SJSA1 (cell line): ENCODE measurements around the gene RPS6KA2. TPM values are rescaled to one million over a fixed set of nuclear protein-coding genes. Genes with fewer than 3 reads are reported as not detected.

Experiments
- DNase-seq, 2 experiments: peaks; one replicate each; pipeline ENCODE4 v3.0.0-alpha.2; 2015 to 2020; ENCODE audit warnings: low spot score in 2 of 2, low read depth in 1 of 2
- H3K27ac ChIP-seq: fragments of 250-450 bp; sonication (Bioruptor Pico); 2 replicates; pipeline ENCODE4 v1.5.1; 2020; ENCODE audit warnings: mild to moderate bottlenecking, moderate library complexity
- H3K27me3 ChIP-seq: fragments of 250-450 bp; sonication (Bioruptor Pico); replicated peaks from 2 replicates; pipeline ENCODE4 v1.5.1; 2020; ENCODE audit warnings: mild to moderate bottlenecking, moderate library complexity
- H3K36me3 ChIP-seq: fragments of 250-450 bp; sonication (Bioruptor Pico); 2 replicates; pipeline ENCODE4 v1.5.1; 2020; ENCODE audit warnings: mild to moderate bottlenecking
- H3K4me1 ChIP-seq: fragments of 250-450 bp; sonication (Bioruptor Pico); replicated peaks from 2 replicates; pipeline ENCODE4 v1.6.1; 2021; ENCODE audit warnings: mild to moderate bottlenecking
- H3K4me3 ChIP-seq: fragments of 250-450 bp; sonication (Bioruptor Pico); 2 replicates; pipeline ENCODE4 v1.5.1; 2020; ENCODE audit warnings: mild to moderate bottlenecking
- H3K9me3 ChIP-seq: fragments of 250-450 bp; sonication (Bioruptor Pico); replicated peaks from 2 replicates; pipeline ENCODE4 v1.5.1; 2020; ENCODE audit warnings: mild to moderate bottlenecking
- total RNA-seq: library from RNA; depleted of rRNA; stranded (reverse); fragments of >200 nt; shearing (Covaris generic); gene quantifications from 2 replicates; pipeline ENCODE4 v1.2.3, GENCODE V29; 2014

RPS6KA2 gene
- total RNA-seq, 1 experiment from 2014 or later, result 16.2 TPM

DNA sequence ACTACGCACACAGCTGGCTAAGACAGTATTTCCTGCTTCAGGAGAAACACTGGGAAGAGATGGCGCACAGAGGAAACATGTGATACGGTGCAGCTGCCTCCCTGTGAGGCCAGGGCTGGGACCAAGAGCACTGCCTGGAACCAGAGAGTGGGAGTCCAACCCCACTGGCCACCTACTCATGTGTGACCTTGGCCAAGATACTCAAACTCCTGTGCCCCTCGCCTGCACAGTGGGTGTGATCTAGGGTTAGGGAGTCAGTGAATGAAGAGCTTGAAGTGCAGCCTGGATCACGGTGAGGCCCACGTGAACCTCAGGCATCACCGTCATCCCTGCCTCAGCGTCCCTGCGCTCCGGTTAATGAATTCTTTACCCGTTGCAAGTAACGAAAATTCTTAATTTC lies 202.6 kb downstream of the RPS6KA2 start:
- H3K27me3 ChIP-seq, result no peaks in the 10 kb centered on the region
- no peak overlapping the region for H3K4me3 ChIP-seq
- H3K27ac ChIP-seq, result no peak overlapping the region
- no peak for DNase-seq
- no peaks in the 10 kb centered on the region for H3K4me1 ChIP-seq
- no peaks in the 10 kb centered on the region for H3K9me3 ChIP-seq
- no peaks in the 10 kb centered on the region; the same call in 1 of the 2 replicates for H3K36me3 ChIP-seq

DNA sequence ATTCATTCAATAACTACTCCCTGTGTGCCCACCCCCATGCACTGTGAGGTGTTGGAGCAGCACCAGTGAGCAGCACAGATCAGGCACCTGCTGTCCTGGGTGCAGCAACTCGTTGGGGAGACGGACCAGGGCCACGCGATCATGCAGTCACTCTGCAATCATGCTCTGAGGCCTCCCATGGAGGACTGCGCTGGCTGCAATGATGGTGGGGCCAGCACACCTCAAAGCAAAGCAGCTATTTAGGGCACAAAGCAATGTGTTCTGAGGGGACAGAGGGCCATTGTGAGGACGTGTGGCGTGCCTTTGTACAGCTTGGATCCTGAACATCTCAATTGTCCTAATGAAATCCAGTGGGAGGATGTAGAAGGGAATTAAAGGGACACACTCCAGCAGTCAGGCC lies 203.3 kb downstream of the RPS6KA2 start:
- H3K9me3 ChIP-seq, result no peaks in the 10 kb centered on the region

DNA sequence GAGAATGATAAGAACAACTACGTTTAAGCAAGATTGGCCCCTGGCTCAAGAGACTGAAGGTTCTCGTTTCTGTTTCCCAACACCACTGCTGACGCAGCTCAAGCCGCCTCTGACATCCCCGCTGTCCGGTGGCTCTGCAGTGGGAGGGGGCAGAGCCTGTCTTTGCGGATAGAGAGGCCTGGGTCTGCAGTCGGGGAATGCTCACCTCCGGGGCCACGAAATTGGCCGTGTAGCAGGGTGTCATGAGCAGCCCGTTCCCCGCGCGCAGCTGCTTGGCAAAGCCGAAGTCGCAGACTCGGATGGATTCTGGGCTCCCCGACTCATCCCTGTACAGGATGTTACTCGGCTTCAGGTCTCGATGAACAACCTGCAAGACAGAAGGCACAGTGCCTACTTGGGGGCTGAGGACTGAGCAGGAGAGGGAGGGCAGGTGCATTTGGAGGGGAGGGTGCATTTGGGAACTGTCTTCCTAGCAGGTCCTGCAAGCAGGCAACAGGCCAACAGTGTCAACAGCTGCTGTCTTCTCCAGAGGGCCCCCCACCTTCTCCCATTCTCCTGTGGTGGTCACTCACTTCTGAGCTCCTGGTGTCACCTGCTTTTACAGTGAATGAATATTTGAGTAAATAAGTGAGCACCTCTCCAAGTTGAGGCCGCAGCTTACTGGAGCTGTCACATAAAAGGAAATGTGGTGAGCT lies 203.9 kb downstream of the RPS6KA2 start:
- Histone ChIP-seq H3K9me3 (no peaks in the 10 kb centered on the region), H3K4me1 (no peaks in the 10 kb centered on the region), H3K4me3 (no peak overlapping the region), H3K36me3 (no peaks in the 10 kb centered on the region; the same call in 1 of the 2 replicates), H3K27me3 (no peaks in the 10 kb centered on the region), H3K27ac (no peak overlapping the region)
- no peak for DNase-seq

More for the DNA sequence above, 203.3 kb downstream of the RPS6KA2 start:
- no peak overlapping the region for H3K27ac ChIP-seq
- no peaks in the 10 kb centered on the region for H3K27me3 ChIP-seq
- no peaks in the 10 kb centered on the region for H3K4me1 ChIP-seq
- H3K36me3 ChIP-seq, result no peaks in the 10 kb centered on the region; the same call in 1 of the 2 replicates
- no peak overlapping the region for H3K4me3 ChIP-seq
- DNase-seq, result no peak

DNA sequence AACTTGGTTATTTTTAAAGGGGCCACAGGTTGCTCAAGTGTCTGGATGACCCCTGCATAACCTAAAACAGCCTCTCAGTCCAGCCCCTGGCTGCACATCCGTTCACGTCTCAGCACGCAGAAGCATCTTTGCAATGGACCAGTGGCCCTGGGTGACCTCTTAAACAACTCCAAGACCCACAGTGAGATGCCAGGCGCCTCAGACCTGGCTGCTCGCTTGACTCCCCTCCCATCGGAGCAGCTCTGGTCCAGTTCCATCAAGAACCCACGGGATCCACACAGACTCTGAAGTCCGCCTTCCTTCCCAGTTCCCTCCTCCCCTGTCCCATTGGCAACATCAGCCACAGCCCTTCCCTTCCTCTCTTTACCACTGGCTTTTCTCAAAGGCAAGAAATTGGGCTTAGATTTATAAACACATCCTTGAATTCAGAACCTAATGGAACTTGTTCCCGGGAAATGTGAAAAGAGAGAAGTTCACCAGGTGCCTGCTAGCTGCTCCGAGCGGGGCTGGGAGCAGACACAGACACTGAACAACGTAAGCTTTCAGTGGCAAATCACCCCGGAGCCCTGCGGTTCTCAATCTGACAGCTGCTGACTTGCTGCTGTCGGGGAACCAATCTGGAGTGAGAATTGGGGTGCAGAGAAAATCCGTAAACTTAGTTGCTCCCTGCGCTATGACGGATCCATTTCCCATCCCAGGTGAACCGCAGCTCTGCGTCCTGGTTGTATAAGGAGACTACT lies 204.7 kb downstream of the RPS6KA2 start:
- H3K36me3 ChIP-seq, result no peaks in the 10 kb centered on the region; the same call in 1 of the 2 replicates
- no peak for DNase-seq
- H3K4me3 ChIP-seq, result no peak overlapping the region
- H3K27me3 ChIP-seq, result no peaks in the 10 kb centered on the region
- H3K27ac ChIP-seq, result no peak overlapping the region
- H3K9me3 ChIP-seq, result no peaks in the 10 kb centered on the region
- no peaks in the 10 kb centered on the region for H3K4me1 ChIP-seq

DNA sequence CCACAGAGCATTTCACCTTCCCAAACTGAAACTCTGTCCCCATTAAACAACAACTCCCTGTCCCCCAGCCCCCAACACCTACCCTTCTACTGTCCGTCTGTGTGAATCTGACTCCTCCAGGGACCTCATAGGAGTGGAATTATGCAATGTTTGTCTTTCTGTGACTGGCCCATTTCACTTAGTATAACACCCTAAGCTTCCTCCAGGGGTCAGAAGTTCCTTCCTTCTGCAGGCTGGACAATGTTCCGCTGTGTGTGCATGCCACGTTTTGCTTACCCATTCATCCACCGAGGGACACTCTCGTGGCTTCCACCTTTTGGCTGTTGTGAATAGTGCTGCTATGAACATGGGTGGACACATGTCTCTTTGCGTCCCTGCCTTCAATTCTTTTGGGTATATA lies 206.7 kb downstream of the RPS6KA2 start:
- H3K36me3 ChIP-seq, result no peaks in the 10 kb centered on the region; the same call in 1 of the 2 replicates
- H3K4me3 ChIP-seq, result no peak overlapping the region
- H3K9me3 ChIP-seq, result no peaks in the 10 kb centered on the region
- H3K4me1 ChIP-seq, result no peaks in the 10 kb centered on the region
- no peak overlapping the region for H3K27ac ChIP-seq
- no peaks in the 10 kb centered on the region for H3K27me3 ChIP-seq
- no peak for DNase-seq

DNA sequence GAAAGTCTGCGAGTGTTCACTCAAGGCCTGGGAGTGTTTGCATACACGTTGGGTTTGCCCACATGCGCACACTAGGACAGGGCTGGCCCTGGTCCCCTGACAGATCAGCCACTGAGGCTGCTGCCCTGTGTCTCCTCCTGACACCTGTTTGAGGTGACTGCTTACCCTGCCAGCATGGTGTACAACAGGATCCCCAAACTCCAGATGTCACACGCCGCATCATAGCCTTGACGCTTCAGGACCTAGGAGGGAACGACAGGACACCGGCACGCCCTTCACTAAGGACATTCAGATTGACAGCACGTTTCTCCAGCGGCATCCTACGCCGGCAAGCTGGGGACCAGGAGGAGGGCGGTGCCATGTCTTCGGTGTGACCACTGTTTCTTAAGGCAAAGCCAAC lies 207.3 kb downstream of the RPS6KA2 start:
- Histone ChIP-seq H3K36me3 (no peaks in the 10 kb centered on the region; the same call in 1 of the 2 replicates), H3K27me3 (no peaks in the 10 kb centered on the region), H3K4me1 (no peaks in the 10 kb centered on the region), H3K4me3 (no peak overlapping the region), H3K27ac (no peak overlapping the region), H3K9me3 (no peaks in the 10 kb centered on the region)
- no peak for DNase-seq

DNA sequence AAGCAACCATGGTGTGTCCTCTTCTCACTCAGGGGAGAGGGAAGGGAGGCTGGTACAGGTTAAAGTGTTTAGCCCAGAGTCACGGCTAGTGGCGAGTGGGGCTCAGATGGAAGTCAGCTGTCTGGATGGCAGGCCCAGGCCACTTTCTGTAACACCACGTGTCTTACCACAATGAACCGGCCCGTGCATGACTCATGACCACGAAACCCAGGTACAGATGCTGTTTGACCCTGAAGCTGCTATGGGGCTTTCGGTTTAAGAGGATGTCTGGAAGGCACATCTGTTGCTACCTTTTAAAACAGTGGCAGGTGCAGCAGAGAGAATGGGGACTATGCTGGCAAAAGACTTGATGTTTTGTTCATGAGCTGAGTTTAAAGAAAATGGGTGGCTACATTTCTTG lies 207.8 kb downstream of the RPS6KA2 start:
- H3K4me1 ChIP-seq, result no peaks in the 10 kb centered on the region
- no peak overlapping the region for H3K27ac ChIP-seq
- no peaks in the 10 kb centered on the region for H3K27me3 ChIP-seq
- no peaks in the 10 kb centered on the region; the same call in 1 of the 2 replicates for H3K36me3 ChIP-seq
- DNase-seq, result no peak
- H3K9me3 ChIP-seq, result no peaks in the 10 kb centered on the region
- no peak overlapping the region for H3K4me3 ChIP-seq

DNA sequence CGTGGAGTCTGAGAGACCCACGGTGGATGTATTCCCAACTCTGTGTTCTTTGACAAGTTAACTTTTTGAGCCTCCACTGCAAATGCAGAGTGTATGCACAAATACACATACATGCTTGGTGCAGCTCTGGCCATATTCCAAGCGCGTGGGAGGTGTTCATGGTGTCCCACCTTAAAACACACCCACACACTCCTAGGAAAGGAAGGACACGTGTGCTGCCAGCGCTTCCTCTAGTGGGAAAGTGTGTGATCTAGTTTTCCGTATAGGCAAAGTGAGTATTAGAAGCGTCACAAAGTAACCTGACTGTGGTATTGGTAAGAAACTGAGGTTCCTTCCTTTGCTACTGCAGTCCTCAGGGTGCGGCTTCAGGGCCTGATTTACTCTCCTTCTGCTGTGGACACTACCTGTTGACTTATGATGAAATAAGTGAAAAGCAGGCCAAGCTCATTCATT lies 208.3 kb downstream of the RPS6KA2 start:
- Histone ChIP-seq H3K27me3 (no peaks in the 10 kb centered on the region), H3K4me3 (no peak overlapping the region), H3K27ac (no peak overlapping the region), H3K36me3 (no peaks in the 10 kb centered on the region; the same call in 1 of the 2 replicates), H3K9me3 (no peaks in the 10 kb centered on the region), H3K4me1 (no peaks in the 10 kb centered on the region)
- no peak for DNase-seq

DNA sequence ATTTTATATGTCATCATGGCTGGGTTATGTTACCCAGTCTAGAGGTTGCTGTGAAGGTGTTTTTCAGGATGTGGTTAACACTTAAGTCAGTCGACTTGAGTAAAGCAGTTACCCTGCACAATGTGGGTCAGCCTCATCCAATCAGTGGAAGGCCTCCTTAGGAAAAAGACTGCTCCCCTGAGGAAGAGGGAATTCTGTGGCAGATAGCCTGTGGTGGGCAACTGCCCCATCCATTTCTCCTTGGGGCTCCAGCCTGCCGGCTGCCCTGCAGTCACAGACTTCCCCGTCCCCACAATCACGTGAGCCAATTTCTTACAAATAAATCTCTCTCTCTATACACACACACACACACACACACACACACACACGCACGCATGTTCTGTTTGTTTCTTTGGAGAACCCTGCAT lies 209.8 kb downstream of the RPS6KA2 start:
- Histone ChIP-seq H3K27ac (no peak overlapping the region), H3K4me3 (no peak overlapping the region), H3K36me3 (no peaks in the 10 kb centered on the region; the same call in 1 of the 2 replicates), H3K27me3 (no peaks in the 10 kb centered on the region), H3K9me3 (no peaks in the 10 kb centered on the region), H3K4me1 (no peaks in the 10 kb centered on the region)
- no peak for DNase-seq

DNA sequence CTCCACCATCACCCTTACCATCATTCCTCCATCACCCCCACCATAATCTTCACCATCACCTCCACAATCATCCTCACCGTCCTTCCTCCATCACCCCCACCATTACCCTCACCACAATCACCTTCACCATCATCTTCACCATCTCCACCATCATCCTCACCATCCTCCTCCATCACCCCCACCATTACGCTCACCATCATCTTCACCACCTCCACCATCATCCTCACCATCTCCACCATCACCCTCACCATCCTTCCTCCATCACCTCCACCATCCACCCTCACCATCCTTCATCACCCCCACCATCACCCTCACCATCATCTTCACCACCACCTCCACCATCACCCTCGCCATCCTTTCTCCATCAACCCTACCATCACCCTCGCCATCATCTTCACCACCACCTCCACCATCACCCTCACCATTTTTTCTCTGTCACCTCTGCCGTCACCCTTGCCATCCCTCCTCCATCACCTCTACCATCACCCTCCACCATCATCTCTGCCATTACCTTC lies 211.2 kb downstream of the RPS6KA2 start:
- Histone ChIP-seq H3K4me1 (no peaks in the 10 kb centered on the region), H3K4me3 (no peak overlapping the region), H3K36me3 (no peaks in the 10 kb centered on the region; the same call in 1 of the 2 replicates), H3K27ac (no peak overlapping the region), H3K27me3 (no peaks in the 10 kb centered on the region), H3K9me3 (no peaks in the 10 kb centered on the region)
- no peak for DNase-seq

DNA sequence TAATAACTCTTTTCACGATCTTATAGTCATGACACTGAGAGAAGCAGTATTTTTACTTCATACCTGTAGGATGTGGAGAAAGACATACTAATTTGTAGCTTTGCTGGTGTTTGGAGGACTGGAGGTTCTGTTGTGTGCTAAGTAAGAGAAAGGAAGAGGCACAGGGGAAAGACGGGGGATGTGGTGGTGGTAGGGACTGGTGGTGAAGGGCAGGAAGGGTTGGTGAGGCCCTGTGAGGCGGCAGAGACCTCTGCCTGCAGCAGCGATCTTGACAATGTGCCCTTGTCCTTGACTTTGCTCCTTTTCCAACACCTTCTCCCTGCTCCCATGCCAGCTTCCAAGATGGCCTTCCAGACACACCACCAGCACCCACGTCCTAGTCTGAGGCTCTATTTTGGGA lies 211.7 kb downstream of the RPS6KA2 start:
- Histone ChIP-seq H3K4me3 (no peak overlapping the region), H3K4me1 (no peaks in the 10 kb centered on the region), H3K27ac (no peak overlapping the region), H3K9me3 (no peaks in the 10 kb centered on the region), H3K27me3 (no peaks in the 10 kb centered on the region), H3K36me3 (no peaks in the 10 kb centered on the region; the same call in 1 of the 2 replicates)
- no peak for DNase-seq

DNA sequence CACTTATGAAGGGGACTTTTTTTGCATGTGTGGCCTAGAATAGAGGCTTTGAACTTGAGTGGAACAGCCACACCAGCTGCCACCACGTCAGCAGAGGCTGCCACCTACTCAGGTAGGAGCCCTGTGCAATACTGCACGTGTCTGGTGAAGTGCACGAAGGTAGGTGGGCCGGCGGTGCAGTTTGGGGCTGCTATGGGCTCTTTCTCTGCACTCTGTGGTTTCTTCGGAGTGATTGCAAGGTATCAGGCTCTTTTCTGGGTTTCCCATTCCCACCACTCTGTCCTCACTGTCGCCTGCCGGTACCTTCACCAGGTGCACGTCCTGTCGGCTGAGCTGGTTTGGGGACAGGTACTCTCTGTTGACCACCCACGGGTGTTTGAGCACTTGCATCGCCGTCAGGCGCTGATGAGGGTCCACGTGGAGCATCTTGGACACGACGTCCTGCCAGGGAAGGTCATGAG lies 213.5 kb downstream of the RPS6KA2 start:
- no peaks in the 10 kb centered on the region for H3K36me3 ChIP-seq
- no peaks in the 10 kb centered on the region for H3K9me3 ChIP-seq
- H3K27ac ChIP-seq, result no peak overlapping the region
- H3K4me1 ChIP-seq, result no peaks in the 10 kb centered on the region
- H3K4me3 ChIP-seq, result no peak overlapping the region
- H3K27me3 ChIP-seq, result no peaks in the 10 kb centered on the region
- no peak for DNase-seq

DNA sequence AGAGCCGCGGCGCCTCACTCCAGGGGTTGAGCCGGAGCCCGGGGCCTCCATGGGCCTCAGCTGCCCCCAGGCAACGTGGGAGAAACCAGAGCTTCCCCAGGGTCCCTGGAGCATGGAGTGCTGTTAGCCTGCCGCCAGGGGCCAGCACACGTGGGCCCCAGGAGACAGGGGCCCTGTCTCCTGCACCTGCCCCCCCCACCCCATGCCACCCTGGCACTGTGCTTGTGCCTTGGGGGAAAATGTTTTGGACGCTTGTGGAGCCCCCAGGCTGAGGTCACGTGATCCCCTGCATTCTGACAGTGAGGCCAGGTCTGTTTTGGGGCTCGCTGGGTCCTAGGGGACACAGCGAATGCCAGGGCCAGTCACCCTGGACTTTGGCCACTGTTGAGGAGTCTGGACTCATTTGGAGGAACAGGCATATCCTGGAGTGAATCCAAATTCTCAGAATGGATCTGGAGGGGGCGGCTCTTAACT lies 214.1 kb downstream of the RPS6KA2 start:
- H3K4me3 ChIP-seq, result no peak overlapping the region
- no peaks in the 10 kb centered on the region for H3K36me3 ChIP-seq
- DNase-seq, result no peak
- no peaks in the 10 kb centered on the region for H3K9me3 ChIP-seq
- H3K27ac ChIP-seq, result no peak overlapping the region
- no peaks in the 10 kb centered on the region for H3K4me1 ChIP-seq
- H3K27me3 ChIP-seq, result no peaks in the 10 kb centered on the region
